Neutrophil (primary cell): ENCODE measurements around the gene TUBA3D.
"Not testable (repeated sequence)": the region's sequence is repeated elsewhere in the genome, so short reads cannot be mapped to it uniquely, and the experiment has no call there.

Source experiments
- H3K27ac ChIP-seq: fragments of 200-600 bp; sonication (generic); 2 replicates; pipeline ENCODE4 v1.5.1; 2016; ENCODE audit warnings: mild to moderate bottlenecking, moderate library complexity
- H3K27me3 ChIP-seq: fragments of 200-600 bp; sonication (generic); 2 replicates; pipeline ENCODE4 v1.6.0; 2016; ENCODE audit warnings: mild to moderate bottlenecking
- H3K36me3 ChIP-seq: fragments of 200-600 bp; sonication (generic); 2 replicates; pipeline ENCODE4 v1.5.1; 2017
- H3K4me1 ChIP-seq, 2 experiments: fragments of 200-600 bp in 1 of 2; sonication (generic) in 1 of 2; 1 replicate in 1 of 2; 2 replicates in 1 of 2; pipeline versions ENCODE4 v1.5.1 to v1.6.1; 2013 to 2016; ENCODE audit warnings: low read depth in 1 of 2, low read length in 1 of 2, mild to moderate bottlenecking in 1 of 2, moderate library complexity in 1 of 2; ENCODE audit not compliant: control insufficient read depth in 1 of 2, insufficient read depth in 1 of 2
- H3K4me3 ChIP-seq, 2 experiments: fragments of 200-600 bp in 1 of 2; sonication (generic) in 1 of 2; 1 replicate in 1 of 2; 2 replicates in 1 of 2; pipeline ENCODE4 v1.5.1; 2013 to 2016; ENCODE audit warnings: low read depth in 1 of 2, low read length in 1 of 2, mild to moderate bottlenecking in 1 of 2, moderate library complexity in 1 of 2
- H3K9me3 ChIP-seq: fragments of 200-600 bp; sonication (generic); 2 replicates; pipeline ENCODE4 v1.5.1; 2016
- CTCF ChIP-seq: fragments of 200-600 bp; sonication (generic); IDR thresholded peaks from 2 replicates; pipeline ENCODE4 v1.5.1; 2016; ENCODE audit warnings: antibody characterized with exemption

Gene TUBA3D

GRCh38 chr2:131493199-131493968 is 17.5 kb downstream of the TUBA3D start:
- H3K9me3 ChIP-seq: no peaks in the 10 kb centered on the region
- peaks cover 31 to 37% of the 10 kb centered on the region in 2 experiments for H3K4me1 ChIP-seq
- H3K4me3 ChIP-seq: peak overlapping the region; percentile 83 to 89
- peaks cover under 1% of the 10 kb centered on the region for H3K36me3 ChIP-seq
- no peak for TF ChIP-seq CTCF
- no peaks in the 10 kb centered on the region for H3K27me3 ChIP-seq
- peak overlapping the region; percentile 85 for H3K27ac ChIP-seq

- H3K4me1 ChIP-seq: peaks cover 38 to 40% of the 10 kb centered on the region in 2 experiments
- H3K9me3 ChIP-seq, H3K27ac ChIP-seq, H3K36me3 ChIP-seq, H3K27me3 ChIP-seq, H3K4me3 ChIP-seq: not testable (repeated sequence)
Observed at GRCh38 chr2:131495506-131495905, 19.6 kb downstream of the TUBA3D start.

- H3K9me3 ChIP-seq, H3K27me3 ChIP-seq, H3K4me3 ChIP-seq: not testable (repeated sequence)
- Histone ChIP-seq H3K4me1 (peaks cover 27% of the 10 kb centered on the region in 2 experiments), H3K36me3 (peaks cover 31% of the 10 kb centered on the region), H3K27ac (peak overlapping the region; percentile 75)
Observed at GRCh38 chr2:131498321-131498973, 22.5 kb downstream of the TUBA3D start.

GRCh38 chr2:131503587-131503986 is 27.7 kb downstream of the TUBA3D start:
- not testable (repeated sequence) for H3K27ac ChIP-seq, H3K9me3 ChIP-seq, H3K4me3 ChIP-seq, H3K4me1 ChIP-seq, H3K27me3 ChIP-seq
- H3K36me3 ChIP-seq: peaks cover 68% of the 10 kb centered on the region

- H3K27me3 ChIP-seq, H3K27ac ChIP-seq, H3K4me1 ChIP-seq, H3K4me3 ChIP-seq, H3K9me3 ChIP-seq: not testable (repeated sequence)
- peaks cover 73% of the 10 kb centered on the region for H3K36me3 ChIP-seq
Observed at GRCh38 chr2:131504082-131504750, 28.3 kb downstream of the TUBA3D start.

- Histone ChIP-seq H3K27ac (no peak overlapping the region), H3K36me3 (peaks cover 70% of the 10 kb centered on the region), H3K4me1 (no peaks in the 10 kb centered on the region), H3K27me3 (no peaks in the 10 kb centered on the region), H3K4me3 (no peak overlapping the region), H3K9me3 (no peaks in the 10 kb centered on the region)
- no peak for TF ChIP-seq CTCF
Observed at GRCh38 chr2:131509615-131510014, 33.7 kb downstream of the TUBA3D start.

- peaks cover 64% of the 10 kb centered on the region for H3K36me3 ChIP-seq
- H3K9me3 ChIP-seq, H3K4me1 ChIP-seq, H3K27me3 ChIP-seq, H3K27ac ChIP-seq, H3K4me3 ChIP-seq: not testable (repeated sequence)
Observed at GRCh38 chr2:131511291-131511968, 35.5 kb downstream of the TUBA3D start.

GRCh38 chr2:131511969-131512870 is 36.3 kb downstream of the TUBA3D start:
- H3K36me3 ChIP-seq: peaks cover 65% of the 10 kb centered on the region
- not testable (repeated sequence) for H3K27me3 ChIP-seq, H3K27ac ChIP-seq, H3K9me3 ChIP-seq, H3K4me3 ChIP-seq, H3K4me1 ChIP-seq

- H3K4me1 ChIP-seq, H3K27me3 ChIP-seq, H3K9me3 ChIP-seq, H3K4me3 ChIP-seq, H3K27ac ChIP-seq: not testable (repeated sequence)
- H3K36me3 ChIP-seq: peaks cover 69% of the 10 kb centered on the region
Observed at GRCh38 chr2:131514408-131515166, 38.7 kb downstream of the TUBA3D start.

GRCh38 chr2:131515235-131515634 is 39.3 kb downstream of the TUBA3D start:
- H3K9me3 ChIP-seq, H3K27me3 ChIP-seq: not testable (repeated sequence)
- peaks cover 69% of the 10 kb centered on the region for H3K36me3 ChIP-seq

More at GRCh38 chr2:131515235-131515634, 39.3 kb downstream of the TUBA3D start:
- H3K4me1 ChIP-seq, H3K4me3 ChIP-seq, H3K27ac ChIP-seq: not testable (repeated sequence)
